Neural cell (in vitro differentiated cells): ENCODE data around the gene DCLK1. TPM values are rescaled to one million over a fixed set of nuclear protein-coding genes. Genes with fewer than 3 reads are reported as not detected.

Experiments used
- H2AFZ ChIP-seq: fragments of 200-600, 300-800 bp; sonication (generic), shearing (Covaris generic); 2 replicates; pipeline ENCODE4 v1.6.0; 2014; ENCODE audit warnings: low read depth, mild to moderate bottlenecking, antibody characterized with exemption, low read length, moderate library complexity
- H3F3A ChIP-seq: fragments of 200-600 bp; shearing (Covaris generic); 2 replicates; pipeline ENCODE4 v1.6.1; 2016; ENCODE audit warnings: mild to moderate bottlenecking, moderate library complexity, mixed read lengths, antibody characterized with exemption, low read length; ENCODE audit not compliant: insufficient read depth, poor library complexity, severe bottlenecking
- H3K27ac ChIP-seq: fragments of 200-600, 300-800 bp; sonication (generic), shearing (Covaris generic); 2 replicates; pipeline ENCODE4 v1.5.1; 2014; ENCODE audit warnings: mild to moderate bottlenecking, low read length, moderate library complexity
- H3K27me3 ChIP-seq: fragments of 300-800, 200-600 bp; sonication (generic), shearing (Covaris generic); 2 replicates; pipeline ENCODE4 v1.6.0; 2014; ENCODE audit warnings: mild to moderate bottlenecking, low read depth, low read length, moderate library complexity; ENCODE audit not compliant: insufficient read depth
- H3K36me3 ChIP-seq: fragments of 300-800, 200-600 bp; sonication (generic), shearing (Covaris generic); 2 replicates; pipeline ENCODE4 v1.5.1; 2014; ENCODE audit warnings: mild to moderate bottlenecking, antibody characterized with exemption, low read length, moderate library complexity; ENCODE audit not compliant: insufficient read depth
- H3K4me2 ChIP-seq: fragments of 300-800, 200-600 bp; sonication (generic), shearing (Covaris generic); 2 replicates; pipeline ENCODE4 v1.6.0; 2014; ENCODE audit warnings: mild to moderate bottlenecking, low read length
- H3K4me3 ChIP-seq: fragments of 300-800, 200-600 bp; sonication (generic), shearing (Covaris generic); 2 replicates; pipeline ENCODE4 v1.5.1; 2014; ENCODE audit warnings: mild to moderate bottlenecking, low read length, moderate library complexity
- H3K79me2 ChIP-seq: fragments of 200-600 bp; shearing (Covaris generic); replicated peaks from 2 replicates; pipeline ENCODE4 v1.6.0; 2014; ENCODE audit warnings: mild to moderate bottlenecking, low read length, moderate library complexity; ENCODE audit not compliant: insufficient read depth
- H3K9ac ChIP-seq: fragments of 300-800, 200-600 bp; sonication (generic), shearing (Covaris generic); 2 replicates; pipeline ENCODE4 v1.6.1; 2016; ENCODE audit warnings: mild to moderate bottlenecking, low read length, mixed read lengths
- H3K9me2 ChIP-seq: fragments of 200-600 bp; shearing (Covaris generic); 2 replicates; pipeline ENCODE4 v1.6.1; 2016; ENCODE audit warnings: mild to moderate bottlenecking, low read length, mixed read lengths; ENCODE audit not compliant: insufficient read depth
- H3K9me3 ChIP-seq: fragments of 200-600, 300-800 bp; sonication (generic), shearing (Covaris generic); 2 replicates; pipeline ENCODE4 v1.6.1; 2016; ENCODE audit warnings: mild to moderate bottlenecking, mixed run types, low read length, moderate library complexity, mixed read lengths
- H4K20me1 ChIP-seq: fragments of 200-600 bp; shearing (Covaris generic); 2 replicates; pipeline ENCODE4 v1.6.1; 2016; ENCODE audit warnings: mild to moderate bottlenecking, mixed run types; ENCODE audit not compliant: insufficient read depth
- CTCF ChIP-seq: fragments of 450-650 bp; IDR thresholded peaks from 2 replicates; pipeline ENCODE4 v1.5.1; 2014; ENCODE audit warnings: antibody characterized with exemption, mild to moderate bottlenecking, moderate library complexity; ENCODE audit not compliant: poor library complexity, severe bottlenecking
- EP300 ChIP-seq: fragments of 450-650 bp; conservative IDR thresholded peaks from 2 replicates; pipeline ENCODE4 v1.6.1; 2014; ENCODE audit warnings: antibody characterized with exemption, mild to moderate bottlenecking, moderate library complexity; ENCODE audit not compliant: poor library complexity, severe bottlenecking
- EZH2 ChIP-seq: fragments of 200-600, 300-800 bp; shearing (Covaris generic), sonication (generic); IDR thresholded peaks from 2 replicates; pipeline ENCODE4 v1.6.1; 2014; ENCODE audit warnings: antibody characterized with exemption, low read length, borderline replicate concordance, mild to moderate bottlenecking; ENCODE audit not compliant: insufficient read depth, poor library complexity, severe bottlenecking
- MXI1 ChIP-seq: fragments of 450-650 bp; conservative IDR thresholded peaks from 2 replicates; pipeline ENCODE4 v1.6.1; 2014; ENCODE audit warnings: antibody characterized with exemption, mild to moderate bottlenecking; ENCODE audit not compliant: poor library complexity, severe bottlenecking
- POLR2AphosphoS5 ChIP-seq: IDR thresholded peaks from 2 replicates; pipeline ENCODE4 v1.6.1; 2012
- RAD21 ChIP-seq: fragments of 450-650 bp; conservative IDR thresholded peaks from 2 replicates; pipeline ENCODE4 v1.6.1; 2014; ENCODE audit warnings: antibody characterized with exemption, mild to moderate bottlenecking, moderate library complexity
- REST ChIP-seq: IDR thresholded peaks from 2 replicates; pipeline ENCODE4 v1.6.1; 2012; ENCODE audit warnings: borderline replicate concordance
- SMC3 ChIP-seq: fragments of 450-650 bp; conservative IDR thresholded peaks from 2 replicates; pipeline ENCODE4 v1.6.1; 2014; ENCODE audit warnings: antibody characterized with exemption, mild to moderate bottlenecking, moderate library complexity; ENCODE audit not compliant: poor library complexity
- TAF1 ChIP-seq: IDR thresholded peaks from 2 replicates; pipeline ENCODE4 v1.6.1; 2012; ENCODE audit warnings: low read depth
- polyA plus RNA-seq: library from polyadenylated mRNA; depleted of rRNA; stranded (reverse); fragments of >200 nt; gene quantifications from 2 replicates; pipeline ENCODE4 v1.2.3, GENCODE V29; 2014

Gene DCLK1
- polyA plus RNA-seq, 1 donor from 2014 or later = 124 TPM

DNA sequence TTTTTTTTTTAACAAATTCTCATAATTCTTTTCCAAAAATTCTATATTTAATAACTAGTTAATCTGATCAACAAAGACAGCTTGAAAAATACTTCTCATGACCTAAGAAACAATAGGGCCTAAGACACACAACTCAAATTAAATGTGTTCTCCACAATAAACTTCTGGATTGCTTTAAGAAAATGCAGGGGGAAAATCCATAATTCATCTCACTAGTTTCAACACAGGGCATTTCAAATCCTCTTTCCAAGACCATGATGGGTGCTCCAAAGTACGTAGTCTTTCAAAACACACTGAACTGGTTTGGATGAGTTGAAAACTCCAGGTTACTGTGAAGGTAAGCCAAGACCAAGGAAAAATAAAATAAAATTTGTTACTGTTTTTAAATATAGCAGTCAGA is 62.6 kb downstream of the DCLK1 start:
- peaks cover 39% of the 10 kb centered on the region for H3K79me2 ChIP-seq
- no peak overlapping the region for H3K27ac ChIP-seq
- no peaks in the 10 kb centered on the region for H3K9me3 ChIP-seq
- H3K9ac ChIP-seq = no peak overlapping the region
- no peaks in the 10 kb centered on the region for H3K9me2 ChIP-seq
- no peak overlapping the region for H2AFZ ChIP-seq
- peaks cover 1% of the 10 kb centered on the region for H3F3A ChIP-seq
- H3K27me3 ChIP-seq = no peaks in the 10 kb centered on the region
- no peaks in the 10 kb centered on the region for H3K36me3 ChIP-seq
- no peak overlapping the region for H3K4me3 ChIP-seq
- H3K4me2 ChIP-seq = no peak overlapping the region
- TF ChIP-seq MXI1 = no peak
- H4K20me1 ChIP-seq = no peaks in the 10 kb centered on the region

- Histone ChIP-seq H3F3A (no peaks in the 10 kb centered on the region), H3K36me3 (no peaks in the 10 kb centered on the region), H3K9me3 (no peaks in the 10 kb centered on the region), H4K20me1 (no peaks in the 10 kb centered on the region), H3K79me2 (peaks cover 35% of the 10 kb centered on the region), H3K4me2 (no peak overlapping the region), H3K4me3 (no peak overlapping the region), H3K27ac (no peak overlapping the region), H3K9ac (no peak overlapping the region), H3K27me3 (no peaks in the 10 kb centered on the region), H2AFZ (no peak overlapping the region), H3K9me2 (no peaks in the 10 kb centered on the region)
- TF ChIP-seq TAF1 (no peak), EP300 (no peak), REST (no peak), CTCF (no peak), SMC3 (no peak), EZH2 (no peak), MXI1 (no peak), RAD21 (no peak), POLR2AphosphoS5 (no peak)
Measured at GRCh38 chr13:36067746-36068381, 63.3 kb downstream of the DCLK1 start.
